ENCODE results near the gene BTBD9.

DNA sequence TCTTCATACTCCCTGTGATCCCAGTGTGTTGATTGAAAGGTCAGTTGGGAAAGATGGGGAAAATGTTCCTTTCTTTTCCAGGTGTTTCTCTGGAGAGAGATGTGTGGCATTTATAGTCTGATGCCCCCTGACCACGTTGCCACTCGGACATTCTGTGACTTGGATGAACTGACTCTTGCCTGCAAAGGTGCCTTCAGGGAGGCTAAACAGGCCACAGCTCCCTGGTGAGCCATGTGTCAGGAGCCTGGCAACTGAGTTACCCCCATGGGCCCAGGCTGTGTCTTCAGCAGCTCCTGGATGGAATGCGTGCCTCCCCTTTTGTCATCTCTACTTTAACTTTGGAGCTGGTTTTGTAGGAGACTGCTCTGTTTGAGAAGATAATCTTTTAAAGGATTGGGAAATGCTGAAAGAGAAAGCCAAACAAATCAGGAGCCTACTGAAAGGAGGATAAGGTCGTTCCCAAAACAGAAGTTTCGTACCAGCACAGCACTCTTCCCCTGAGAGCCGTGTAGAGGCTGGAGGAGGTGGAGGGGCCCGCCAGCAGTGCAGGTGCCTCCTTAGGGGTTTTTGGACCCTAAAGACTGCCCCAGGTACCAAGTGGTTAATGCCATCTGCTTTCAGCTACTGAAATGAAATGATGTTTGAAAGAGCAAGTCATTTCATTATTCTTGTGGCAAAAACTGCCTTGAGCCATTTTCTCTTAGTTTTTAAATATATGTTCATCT lies 497.4 kb downstream of the BTBD9 start:
- TF ChIP-seq, protein P1, sequence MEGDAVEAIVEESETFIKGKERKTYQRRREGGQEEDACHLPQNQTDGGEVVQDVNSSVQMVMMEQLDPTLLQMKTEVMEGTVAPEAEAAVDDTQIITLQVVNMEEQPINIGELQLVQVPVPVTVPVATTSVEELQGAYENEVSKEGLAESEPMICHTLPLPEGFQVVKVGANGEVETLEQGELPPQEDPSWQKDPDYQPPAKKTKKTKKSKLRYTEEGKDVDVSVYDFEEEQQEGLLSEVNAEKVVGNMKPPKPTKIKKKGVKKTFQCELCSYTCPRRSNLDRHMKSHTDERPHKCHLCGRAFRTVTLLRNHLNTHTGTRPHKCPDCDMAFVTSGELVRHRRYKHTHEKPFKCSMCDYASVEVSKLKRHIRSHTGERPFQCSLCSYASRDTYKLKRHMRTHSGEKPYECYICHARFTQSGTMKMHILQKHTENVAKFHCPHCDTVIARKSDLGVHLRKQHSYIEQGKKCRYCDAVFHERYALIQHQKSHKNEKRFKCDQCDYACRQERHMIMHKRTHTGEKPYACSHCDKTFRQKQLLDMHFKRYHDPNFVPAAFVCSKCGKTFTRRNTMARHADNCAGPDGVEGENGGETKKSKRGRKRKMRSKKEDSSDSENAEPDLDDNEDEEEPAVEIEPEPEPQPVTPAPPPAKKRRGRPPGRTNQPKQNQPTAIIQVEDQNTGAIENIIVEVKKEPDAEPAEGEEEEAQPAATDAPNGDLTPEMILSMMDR (IDR thresholded peaks at IDR 0.05): no peak
- no peak for TF ChIP-seq POLR2AphosphoS5 (IDR thresholded peaks at IDR 0.05)

Data from transverse colon (tissue), 4 donors.